Astrocyte (in vitro differentiated cells and primary cell): Measurements from ENCODE around the gene DIAPH1. TPM values are rescaled to one million over a fixed set of nuclear protein-coding genes. Genes with fewer than 3 reads are reported as not detected.

Source experiments
- DNase-seq: peaks from one replicate; pipeline ENCODE4 v3.0.0-alpha.2; 2010; ENCODE audit warnings: low read depth
- FAIRE-seq: peaks from 2 replicates; lab custom pipeline; 2011; peaks lifted over from hg19 to GRCh38; lab: Jason Lieb, UNC
- H2AFZ ChIP-seq: 2 replicates; pipeline ENCODE4 v1.6.0; 2012; ENCODE audit warnings: low read depth, low read length, inconsistent platforms
- H3K27ac ChIP-seq: 2 replicates; pipeline ENCODE4 v1.5.1; 2011; ENCODE audit warnings: low read depth, low read length, inconsistent platforms
- H3K27me3 ChIP-seq: 2 replicates; pipeline ENCODE4 v1.6.0; 2011; ENCODE audit warnings: low read length, inconsistent platforms; ENCODE audit not compliant: insufficient read depth
- H3K36me3 ChIP-seq: 2 replicates; pipeline ENCODE4 v1.5.1; 2011; ENCODE audit warnings: low read length, inconsistent platforms; ENCODE audit not compliant: insufficient read depth
- H3K4me1 ChIP-seq: 2 replicates; pipeline ENCODE4 v1.5.1; 2011; ENCODE audit warnings: low read length, inconsistent platforms; ENCODE audit not compliant: insufficient read depth
- H3K4me2 ChIP-seq: 2 replicates; pipeline ENCODE4 v1.6.0; 2012; ENCODE audit warnings: low read length, inconsistent platforms
- H3K4me3 ChIP-seq: 2 replicates; pipeline ENCODE4 v1.5.1; 2011; ENCODE audit warnings: low read depth, mild to moderate bottlenecking, low read length, inconsistent platforms; ENCODE audit not compliant: insufficient read depth
- H3K79me2 ChIP-seq: 2 replicates; pipeline ENCODE4 v1.6.0; 2012; ENCODE audit warnings: mild to moderate bottlenecking, low read length, inconsistent platforms; ENCODE audit not compliant: insufficient read depth
- H3K9ac ChIP-seq: 2 replicates; pipeline ENCODE4 v1.6.0; 2012; ENCODE audit warnings: mild to moderate bottlenecking, low read length, inconsistent platforms
- H3K9me3 ChIP-seq: 2 replicates; pipeline ENCODE4 v1.5.1; 2012; ENCODE audit warnings: low read depth, mild to moderate bottlenecking, low read length, inconsistent platforms; ENCODE audit not compliant: insufficient read depth
- H4K20me1 ChIP-seq: 2 replicates; pipeline ENCODE4 v1.6.0; 2012; ENCODE audit warnings: low read length, inconsistent platforms; ENCODE audit not compliant: insufficient read depth
- H3K27ac Mint-ChIP-seq: one replicate; pipeline ENCODE4 v1.8.0; 2021; ENCODE audit warnings: mild to moderate bottlenecking, mixed read lengths; ENCODE audit not compliant: unreplicated experiment
- H3K27me3 Mint-ChIP-seq: one replicate; pipeline ENCODE4 v1.8.0; 2021; ENCODE audit warnings: low read depth, mixed read lengths; ENCODE audit not compliant: unreplicated experiment
- H3K36me3 Mint-ChIP-seq: one replicate; pipeline ENCODE4 v1.8.0; 2021; ENCODE audit warnings: low read depth, mixed read lengths; ENCODE audit not compliant: unreplicated experiment
- H3K4me1 Mint-ChIP-seq: one replicate; pipeline ENCODE4 v1.8.0; 2021; ENCODE audit warnings: low read depth, mixed read lengths; ENCODE audit not compliant: unreplicated experiment
- H3K4me3 Mint-ChIP-seq: one replicate; pipeline ENCODE4 v1.8.0; 2021; ENCODE audit warnings: mild to moderate bottlenecking, moderate library complexity, mixed read lengths; ENCODE audit not compliant: unreplicated experiment
- H3K9me3 Mint-ChIP-seq: one replicate; pipeline ENCODE4 v1.8.0; 2021; ENCODE audit warnings: mild to moderate bottlenecking, mixed read lengths; ENCODE audit not compliant: unreplicated experiment
- CTCF ChIP-seq: IDR thresholded peaks from 2 replicates; pipeline ENCODE4 v1.5.1; 2011; ENCODE audit warnings: low read depth, mild to moderate bottlenecking, inconsistent platforms, low read length, moderate library complexity; ENCODE audit not compliant: insufficient read depth
- EZH2 ChIP-seq: IDR thresholded peaks from 2 replicates; pipeline ENCODE4 v1.6.1; 2012; ENCODE audit warnings: mild to moderate bottlenecking, low read length, inconsistent platforms; ENCODE audit not compliant: insufficient read depth
- total RNA-seq: library from RNA; stranded (reverse); gene quantifications from 2 replicates; pipeline ENCODE4 v1.2.1, GENCODE V29; 2021

Gene DIAPH1
- total RNA-seq, 1 donor from 2014 or later: 78.8 TPM

DNA sequence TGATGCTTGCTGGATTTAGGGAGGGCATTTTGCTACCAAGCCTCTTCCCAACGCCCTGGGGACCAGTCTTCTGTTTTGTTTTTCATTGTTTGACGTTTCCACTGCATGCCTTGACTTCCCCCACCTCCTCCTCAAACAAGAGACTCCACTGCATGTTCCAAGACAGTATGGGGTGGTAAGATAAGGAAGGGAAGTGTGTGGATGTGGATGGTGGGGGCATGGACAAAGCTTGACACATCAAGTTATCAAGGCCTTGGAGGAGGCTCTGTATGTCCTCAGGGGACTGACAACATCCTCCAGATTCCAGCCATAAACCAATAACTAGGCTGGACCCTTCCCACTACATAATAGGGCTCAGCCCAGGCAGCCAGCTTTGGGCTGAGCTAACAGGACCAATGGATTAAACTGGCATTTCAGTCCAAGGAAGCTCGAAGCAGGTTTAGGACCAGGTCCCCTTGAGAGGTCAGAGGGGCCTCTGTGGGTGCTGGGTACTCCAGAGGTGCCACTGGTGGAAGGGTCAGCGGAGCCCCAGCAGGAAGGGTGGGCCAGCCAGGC lies 107.0 kb downstream of the DIAPH1 start:
- DNase-seq (no peak), FAIRE-seq (no peak)
- H3K4me2 ChIP-seq: peak overlapping the region; percentile 90
- peaks cover 65% of the 10 kb centered on the region for H3K4me1 Mint-ChIP-seq
- no peaks in the 10 kb centered on the region for H3K27me3 Mint-ChIP-seq
- peaks cover 20% of the 10 kb centered on the region for H3K36me3 ChIP-seq
- no peaks in the 10 kb centered on the region for H3K79me2 ChIP-seq
- peaks cover 1% of the 10 kb centered on the region for H3K9me3 Mint-ChIP-seq
- H3K9me3 ChIP-seq: no peaks in the 10 kb centered on the region
- peaks cover 66% of the 10 kb centered on the region for H3K4me1 ChIP-seq
- no peak overlapping the region for H3K4me3 Mint-ChIP-seq
- peak overlapping the region; percentile 4 for H3K27ac Mint-ChIP-seq
- H3K36me3 Mint-ChIP-seq: peaks cover 6% of the 10 kb centered on the region
- H3K27ac ChIP-seq: peak overlapping the region; percentile 93
- no peak overlapping the region for H3K4me3 ChIP-seq
- TF ChIP-seq EZH2: no peak
- no peak for TF ChIP-seq CTCF
- no peak overlapping the region for H2AFZ ChIP-seq
- no peaks in the 10 kb centered on the region for H4K20me1 ChIP-seq
- peak overlapping the region; percentile 84 for H3K9ac ChIP-seq
- H3K27me3 ChIP-seq: no peaks in the 10 kb centered on the region

DNA sequence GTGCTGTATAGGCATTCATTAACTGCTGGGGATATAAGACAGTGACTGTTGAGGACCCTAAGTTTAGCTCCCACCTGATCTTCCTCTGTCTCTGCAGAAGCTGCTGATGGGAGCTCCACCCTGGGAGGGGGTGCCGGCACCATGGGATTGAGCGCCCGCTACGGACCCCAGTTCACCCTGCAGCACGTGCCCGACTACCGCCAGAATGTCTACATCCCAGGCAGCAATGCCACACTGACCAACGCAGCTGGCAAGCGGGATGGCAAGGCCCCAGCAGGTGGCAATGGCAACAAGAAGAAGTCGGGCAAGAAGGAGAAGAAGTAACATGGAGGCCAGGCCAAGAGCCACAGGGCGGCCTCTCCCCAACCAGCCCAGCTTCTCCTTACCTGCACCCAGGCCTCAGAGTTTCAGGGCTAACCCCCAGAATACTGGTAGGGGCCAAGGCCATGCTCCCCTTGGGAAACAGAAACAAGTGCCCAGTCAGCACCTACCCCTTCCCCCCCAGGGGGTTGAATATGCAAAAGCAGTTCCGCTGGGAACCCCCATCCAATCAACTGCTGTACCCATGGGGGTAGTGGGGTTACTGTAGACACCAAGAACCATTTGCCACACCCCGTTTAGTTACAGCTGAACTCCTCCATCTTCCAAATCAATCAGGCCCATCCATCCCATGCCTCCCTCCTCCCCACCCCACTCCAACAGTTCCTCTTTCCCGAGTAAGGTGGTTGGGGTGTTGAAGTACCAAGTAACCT lies 107.8 kb downstream of the DIAPH1 start:
- Histone ChIP-seq H3K79me2 (no peaks in the 10 kb centered on the region), H3K9me3 (no peaks in the 10 kb centered on the region), H3K36me3 (peaks cover 20% of the 10 kb centered on the region), H3K4me3 (no peak overlapping the region), H3K4me1 (peaks cover 66% of the 10 kb centered on the region), H3K27ac (no peak overlapping the region), H4K20me1 (no peaks in the 10 kb centered on the region), H3K27me3 (no peaks in the 10 kb centered on the region), H3K9ac (no peak overlapping the region), H3K4me2 (no peak overlapping the region), H2AFZ (no peak overlapping the region)
- DNase-seq (no peak), FAIRE-seq (no peak)
- Mint-ChIP-seq H3K4me3 (peak overlapping the region; percentile 54), H3K4me1 (peaks cover 60% of the 10 kb centered on the region), H3K9me3 (peaks cover 1% of the 10 kb centered on the region), H3K27ac (peak overlapping the region; percentile 4), H3K27me3 (no peaks in the 10 kb centered on the region), H3K36me3 (peaks cover 2% of the 10 kb centered on the region)
- TF ChIP-seq EZH2: no peak
- TF ChIP-seq CTCF: no peak

- Mint-ChIP-seq H3K36me3 (peaks cover 3% of the 10 kb centered on the region), H3K27me3 (no peaks in the 10 kb centered on the region), H3K4me3 (no peak overlapping the region), H3K4me1 (peaks cover 53% of the 10 kb centered on the region), H3K9me3 (peaks cover 1% of the 10 kb centered on the region), H3K27ac (peak overlapping the region; percentile 21)
- H3K36me3 ChIP-seq: peaks cover 20% of the 10 kb centered on the region
- no peak for DNase-seq
- TF ChIP-seq EZH2: no peak
- no peak for TF ChIP-seq CTCF
- FAIRE-seq: no peak
- peaks cover 64% of the 10 kb centered on the region for H3K4me1 ChIP-seq
- no peak overlapping the region for H2AFZ ChIP-seq
- H4K20me1 ChIP-seq: no peaks in the 10 kb centered on the region
- H3K27ac ChIP-seq: peak overlapping the region; percentile 80
- H3K79me2 ChIP-seq: no peaks in the 10 kb centered on the region
- H3K4me2 ChIP-seq: no peak overlapping the region
- H3K9me3 ChIP-seq: no peaks in the 10 kb centered on the region
- H3K27me3 ChIP-seq: no peaks in the 10 kb centered on the region
- no peak overlapping the region for H3K4me3 ChIP-seq
- no peak overlapping the region for H3K9ac ChIP-seq
Measured at GRCh38 chr5:141510160-141510559, 108.6 kb downstream of the DIAPH1 start.
